Stimulated activated CD8-positive, alpha-beta memory T cell treated with anti-CD3 and anti-CD28 coated beads, Interleukin-12 subunit alpha, Interleukin-12 subunit beta, amount 100 ng/mL, for 24 hours (primary cell): ENCODE results near the gene SLIT3.
A peak's percentile ranks its signal among the peaks of the same experiment; 100 is the strongest.

Experiments
- DNase-seq: peaks from one replicate; pipeline ENCODE4 v3.0.0-alpha.2; 2020; ENCODE audit errors: extremely low read depth

SLIT3 gene

DNA sequence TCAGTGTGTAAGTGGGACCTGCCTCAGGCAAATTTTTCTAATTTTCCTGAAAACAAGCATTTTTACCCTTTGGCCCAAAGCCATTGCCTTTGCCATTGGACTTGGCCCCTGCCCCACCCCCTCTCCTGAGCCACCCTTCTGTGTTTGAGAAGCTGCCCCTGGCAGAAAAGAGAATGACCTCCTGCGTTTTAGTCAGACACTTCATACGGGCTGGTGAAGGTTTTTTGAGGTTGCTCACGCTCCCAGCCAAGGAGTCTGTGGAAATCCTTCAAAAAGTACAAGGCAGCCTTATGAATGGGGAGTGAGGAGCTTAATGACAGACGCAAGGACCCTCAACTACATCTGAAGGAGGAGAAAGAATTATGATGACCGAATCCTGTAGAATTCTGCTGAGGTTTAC lies 308.9 kb downstream of the SLIT3 start:
- DNase-seq, result no peak

DNA sequence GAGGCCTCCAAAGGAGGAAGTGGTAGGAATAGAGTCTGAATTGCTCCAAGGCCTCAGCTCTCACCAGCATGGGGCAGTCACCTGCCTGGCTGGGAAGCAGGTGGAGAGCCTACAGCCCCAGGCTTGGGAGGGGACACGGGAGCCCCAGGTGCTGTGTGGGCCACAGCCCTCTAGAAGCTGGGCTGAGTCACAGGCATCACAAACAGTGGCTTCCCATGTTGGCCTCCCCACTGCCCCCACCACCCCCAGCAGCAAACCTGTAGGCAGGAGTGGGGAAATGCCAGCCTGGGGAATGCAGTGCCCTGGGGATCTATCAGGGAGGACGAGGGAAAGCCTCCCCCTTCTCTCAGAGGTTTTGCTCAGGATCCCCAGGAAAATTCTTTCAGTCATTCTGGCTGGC lies 309.6 kb downstream of the SLIT3 start:
- no peak for DNase-seq

DNA sequence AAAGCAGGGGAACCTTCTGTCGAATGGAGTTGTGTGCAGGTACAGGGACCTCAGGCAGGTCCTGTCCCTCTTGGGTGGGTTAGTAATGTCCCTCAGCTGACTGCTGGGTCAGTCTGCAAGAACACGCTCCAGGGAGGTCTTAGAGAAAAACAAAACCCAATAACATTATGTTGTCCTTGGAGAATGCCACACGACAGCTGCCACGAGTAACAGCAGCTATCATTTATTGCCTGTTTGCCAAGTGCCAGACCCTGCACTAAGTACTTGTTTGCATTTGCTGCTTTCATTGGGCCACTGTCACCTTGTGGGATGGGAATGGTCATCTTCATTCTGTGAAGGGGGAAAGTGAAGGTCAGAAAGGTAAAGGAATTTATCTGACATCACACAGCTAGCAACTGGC lies 310.3 kb downstream of the SLIT3 start:
- DNase-seq, result no peak

DNA sequence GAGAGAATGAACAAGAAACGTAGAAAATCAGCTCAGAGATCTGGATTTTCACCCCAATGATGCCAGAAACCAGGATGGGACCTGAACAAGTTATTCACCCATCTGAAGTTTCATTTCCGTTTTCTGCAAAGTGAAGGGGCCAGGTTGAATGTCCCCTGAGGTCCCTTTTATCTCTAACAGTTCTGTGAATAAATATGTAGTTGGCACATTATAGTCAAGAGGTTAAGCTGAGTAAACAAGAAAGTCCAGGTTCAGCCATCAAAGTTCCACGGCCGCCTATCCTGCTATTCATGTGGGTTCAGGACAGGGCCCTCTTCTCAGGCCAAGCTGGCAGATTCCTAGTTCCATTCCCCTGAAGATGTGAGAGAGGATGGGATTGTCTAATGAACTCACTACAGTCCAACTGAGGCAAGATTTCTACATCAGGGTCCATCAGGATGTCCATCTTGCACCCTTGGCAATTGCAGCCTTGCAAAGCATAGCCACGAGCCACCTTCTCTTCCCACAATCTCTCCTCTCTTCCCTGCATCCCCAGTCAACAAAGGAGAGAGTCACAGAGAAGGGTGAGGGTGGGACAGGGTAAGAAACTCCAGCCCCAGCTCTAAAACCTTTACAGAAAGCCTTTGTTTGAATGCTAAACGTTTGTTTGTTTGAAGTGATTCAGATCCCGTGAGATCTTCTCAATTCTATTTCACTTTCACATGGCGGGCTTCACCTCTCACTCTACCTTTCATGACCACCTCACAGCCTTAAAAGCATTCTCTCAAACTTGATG lies 311.0 kb downstream of the SLIT3 start:
- DNase-seq, result no peak

DNA sequence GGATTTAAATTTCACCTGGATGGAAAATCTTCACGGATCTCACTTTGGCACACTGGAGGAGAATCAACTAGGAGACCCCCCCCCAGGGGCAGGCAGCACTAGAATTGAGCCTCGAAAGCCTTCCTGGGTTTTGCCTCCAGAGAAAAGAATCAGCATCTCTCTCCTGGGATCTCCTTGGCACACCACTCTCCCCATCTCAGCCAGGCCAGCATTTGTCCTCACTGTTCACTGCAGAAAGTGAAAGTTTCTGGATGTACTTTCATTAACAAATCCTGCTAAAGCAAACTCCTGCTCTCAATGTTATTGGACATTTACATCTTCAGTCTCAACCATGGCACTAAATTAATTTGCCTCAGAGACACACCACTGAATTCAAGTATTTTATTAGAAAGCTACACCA lies 312.2 kb downstream of the SLIT3 start:
- DNase-seq, result no peak

GRCh38 chr5:168987543-168988300 lies 313.2 kb downstream of the SLIT3 start:
- DNase-seq, result peak; percentile 5

- DNase-seq, result no peak
Observed at GRCh38 chr5:168985454-168985853, 315.5 kb downstream of the SLIT3 start.

GRCh38 chr5:168984135-168984675 lies 316.7 kb downstream of the SLIT3 start:
- DNase-seq, result no peak

GRCh38 chr5:168979135-168979534 lies 321.8 kb downstream of the SLIT3 start:
- no peak for DNase-seq

DNA sequence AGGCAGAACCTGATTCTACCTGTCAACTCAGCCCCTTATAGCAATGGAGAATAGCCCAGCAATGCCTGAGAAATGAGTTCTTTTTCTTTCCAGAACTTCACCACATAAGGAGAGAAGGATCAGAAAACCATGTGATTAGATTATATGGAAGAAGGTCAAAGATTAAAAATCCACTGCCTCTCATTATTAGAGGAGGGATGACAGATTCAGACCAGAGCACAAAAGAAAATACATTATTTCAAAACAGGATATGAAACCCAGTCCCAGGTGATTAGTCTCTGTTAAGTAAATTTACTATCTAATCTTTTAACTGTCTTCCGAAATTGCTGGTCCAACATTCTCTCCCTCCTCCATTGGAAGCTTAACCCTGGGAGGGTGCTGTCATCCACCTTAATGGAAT lies 322.4 kb downstream of the SLIT3 start:
- no peak for DNase-seq

GRCh38 chr5:168978015-168978414 lies 322.9 kb downstream of the SLIT3 start:
- DNase-seq, result no peak

DNA sequence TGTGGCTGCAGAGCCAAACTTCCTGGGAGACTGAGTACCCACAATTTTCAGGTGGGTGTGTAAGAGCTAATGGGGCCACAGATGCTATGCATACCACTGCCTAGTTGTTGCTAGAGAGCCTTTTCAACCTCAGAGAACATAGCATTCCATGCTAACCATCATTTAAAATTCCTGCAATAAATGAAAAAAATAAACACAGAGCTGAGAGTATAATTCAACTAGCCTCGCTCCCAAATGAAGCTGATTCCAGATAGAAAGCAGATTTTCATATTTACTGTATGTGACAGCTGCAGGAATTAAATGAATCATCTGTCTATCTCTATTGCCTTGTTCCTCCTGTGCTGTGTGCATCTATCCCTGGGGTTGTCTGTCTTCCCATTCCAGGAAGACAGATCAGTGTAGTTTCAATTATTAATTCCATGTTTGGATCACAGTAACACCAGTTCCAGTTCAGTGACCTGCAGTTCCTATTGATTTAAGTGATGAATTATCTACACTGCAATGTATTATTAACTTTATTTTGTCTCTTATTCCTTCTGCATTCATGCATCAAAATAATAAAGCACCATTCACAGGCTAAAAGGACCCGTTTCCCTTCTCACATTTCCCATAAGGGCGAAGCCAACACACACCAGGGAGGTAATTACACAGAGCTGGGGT lies 324.5 kb downstream of the SLIT3 start:
- no peak for DNase-seq

- no peak for DNase-seq
Observed at GRCh38 chr5:168975331-168975730, 325.6 kb downstream of the SLIT3 start.

DNA sequence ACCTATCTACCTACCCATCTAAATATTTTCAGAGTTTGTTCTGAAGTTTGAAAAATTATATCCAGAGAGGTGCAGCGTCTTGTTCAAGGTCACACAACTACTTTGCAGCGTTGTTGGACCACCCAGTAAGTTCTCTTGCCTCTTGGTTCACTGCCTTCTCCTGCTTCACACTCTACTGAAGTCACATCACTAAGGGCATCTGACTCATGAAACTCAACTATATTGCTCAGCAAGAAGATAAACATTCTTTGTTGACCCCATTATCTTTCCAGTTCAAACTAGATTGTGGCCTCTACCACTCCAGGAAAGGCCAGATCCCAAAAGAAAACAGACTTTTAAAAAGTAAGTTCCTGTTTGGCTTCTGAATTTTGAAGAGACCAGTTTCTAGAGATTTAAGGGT lies 326.9 kb downstream of the SLIT3 start:
- no peak for DNase-seq

- no peak for DNase-seq
Observed at GRCh38 chr5:168972731-168973130, 328.2 kb downstream of the SLIT3 start.

DNA sequence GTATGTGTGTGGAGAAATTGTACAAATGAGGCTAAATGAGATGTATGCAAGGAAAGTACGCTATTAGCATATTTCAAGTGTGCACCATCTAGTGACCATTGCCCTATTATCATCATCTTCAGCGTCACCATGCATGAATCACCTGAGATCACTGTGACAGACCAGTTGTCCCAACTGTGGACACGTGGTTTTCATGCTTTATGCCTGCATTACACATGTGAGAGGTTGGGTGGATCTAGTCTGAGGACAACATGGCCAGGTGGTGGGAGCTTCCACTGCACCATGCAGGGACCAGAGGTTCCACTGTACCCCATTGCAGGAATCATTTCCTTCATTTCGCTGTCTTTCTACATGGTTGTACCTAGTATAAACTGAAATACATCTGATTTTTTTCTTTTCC lies 329.8 kb downstream of the SLIT3 start:
- DNase-seq, result no peak

DNA sequence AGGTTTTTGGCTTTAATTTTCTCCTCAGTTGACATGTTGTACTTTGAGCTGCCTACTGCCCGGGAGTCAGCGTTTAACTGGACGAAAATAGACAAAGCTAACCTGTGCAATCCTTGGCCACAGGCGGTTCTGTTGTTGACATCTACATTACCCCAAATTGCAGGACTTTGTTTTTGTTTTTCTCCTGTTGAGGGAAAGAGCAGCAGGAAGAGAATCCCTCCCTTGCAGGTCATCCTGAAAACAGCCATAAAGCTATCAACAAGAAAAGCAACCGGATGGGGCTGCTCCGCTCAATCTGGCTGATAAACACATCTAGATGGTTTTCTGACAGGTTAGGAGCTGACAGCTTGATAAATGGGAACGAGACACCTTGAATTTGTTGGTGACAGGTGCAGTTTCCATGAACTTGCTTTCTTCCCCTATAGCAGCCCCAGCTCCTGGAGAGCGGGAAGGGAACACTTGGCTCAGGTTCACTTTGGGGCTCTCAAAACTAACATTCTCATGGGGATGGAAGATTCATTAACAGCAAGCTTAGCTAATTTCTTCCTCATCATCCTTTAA lies 331.5 kb downstream of the SLIT3 start:
- DNase-seq, result no peak

- no peak for DNase-seq
Observed at GRCh38 chr5:168967882-168968620, 332.9 kb downstream of the SLIT3 start.

GRCh38 chr5:168965638-168966037 lies 335.3 kb downstream of the SLIT3 start:
- no peak for DNase-seq

GRCh38 chr5:168964182-168964581 lies 336.8 kb downstream of the SLIT3 start:
- DNase-seq, result no peak

- no peak for DNase-seq
Observed at GRCh38 chr5:168962306-168962705, 338.6 kb downstream of the SLIT3 start.

GRCh38 chr5:168961681-168962080 lies 339.3 kb downstream of the SLIT3 start:
- DNase-seq, result no peak
